ENCODE data around the gene TNFRSF21. TPM values are rescaled to one million over a fixed set of nuclear protein-coding genes. Genes with fewer than 3 reads are reported as not detected.

Gene TNFRSF21
- total and polyA plus RNA-seq, 2 donors from 2014 or later: 40.3 to 45.5 TPM

DNA sequence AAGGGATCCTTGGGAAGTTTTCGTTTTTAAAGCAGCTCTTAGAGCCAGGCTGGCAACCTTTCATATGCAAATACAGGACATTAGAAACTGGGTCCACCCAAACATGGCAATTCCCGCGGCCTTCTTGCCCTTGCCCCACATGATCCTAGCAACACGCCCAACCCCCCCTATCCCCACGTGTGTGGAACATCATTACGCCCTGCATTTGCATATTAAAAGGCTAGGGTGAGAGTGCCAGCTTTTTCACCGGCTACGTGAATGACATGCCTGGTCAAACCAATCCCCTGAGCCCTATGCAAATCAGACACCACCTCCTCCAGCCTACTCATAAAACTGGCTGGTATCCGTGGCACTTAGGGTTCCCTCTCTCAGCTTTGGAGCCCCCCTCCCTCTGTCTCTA is 88.1 kb downstream of the TNFRSF21 start:
- Histone ChIP-seq H3K36me3 (ENCODE audit: control insufficient read depth in 2 of 3, insufficient read depth in 3 of 3, low read length in 3 of 3) (no peaks in the 10 kb centered on the region), H3K4me3 (ENCODE audit: low read length in 3 of 3) (no peak overlapping the region), H3K27me3 (ENCODE audit: control insufficient read depth, insufficient read depth, low read length) (no peaks in the 10 kb centered on the region), H3K9ac (ENCODE audit: low read length in 3 of 3) (no peak overlapping the region), H3K9me3 (ENCODE audit: control insufficient read depth in 2 of 3, insufficient read depth in 1 of 3, low read length in 3 of 3) (no peaks in the 10 kb centered on the region), H3K27ac (ENCODE audit: low read depth in 2 of 2, low read length in 2 of 2) (no peak overlapping the region), H3K4me1 (ENCODE audit: control insufficient read depth in 2 of 3, insufficient read depth in 2 of 3, low read depth in 1 of 3, low read length in 3 of 3) (no peaks in the 10 kb centered on the region)
- TF ChIP-seq, protein P1, sequence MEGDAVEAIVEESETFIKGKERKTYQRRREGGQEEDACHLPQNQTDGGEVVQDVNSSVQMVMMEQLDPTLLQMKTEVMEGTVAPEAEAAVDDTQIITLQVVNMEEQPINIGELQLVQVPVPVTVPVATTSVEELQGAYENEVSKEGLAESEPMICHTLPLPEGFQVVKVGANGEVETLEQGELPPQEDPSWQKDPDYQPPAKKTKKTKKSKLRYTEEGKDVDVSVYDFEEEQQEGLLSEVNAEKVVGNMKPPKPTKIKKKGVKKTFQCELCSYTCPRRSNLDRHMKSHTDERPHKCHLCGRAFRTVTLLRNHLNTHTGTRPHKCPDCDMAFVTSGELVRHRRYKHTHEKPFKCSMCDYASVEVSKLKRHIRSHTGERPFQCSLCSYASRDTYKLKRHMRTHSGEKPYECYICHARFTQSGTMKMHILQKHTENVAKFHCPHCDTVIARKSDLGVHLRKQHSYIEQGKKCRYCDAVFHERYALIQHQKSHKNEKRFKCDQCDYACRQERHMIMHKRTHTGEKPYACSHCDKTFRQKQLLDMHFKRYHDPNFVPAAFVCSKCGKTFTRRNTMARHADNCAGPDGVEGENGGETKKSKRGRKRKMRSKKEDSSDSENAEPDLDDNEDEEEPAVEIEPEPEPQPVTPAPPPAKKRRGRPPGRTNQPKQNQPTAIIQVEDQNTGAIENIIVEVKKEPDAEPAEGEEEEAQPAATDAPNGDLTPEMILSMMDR (IDR thresholded peaks at IDR 0.05; ENCODE audit: borderline replicate concordance, extremely low read depth, insufficient read depth): no peak
- DNase-seq: no peak
- FAIRE-seq: no peak
- intact Hi-C loops (cut with DNase I): no loop called here

DNA sequence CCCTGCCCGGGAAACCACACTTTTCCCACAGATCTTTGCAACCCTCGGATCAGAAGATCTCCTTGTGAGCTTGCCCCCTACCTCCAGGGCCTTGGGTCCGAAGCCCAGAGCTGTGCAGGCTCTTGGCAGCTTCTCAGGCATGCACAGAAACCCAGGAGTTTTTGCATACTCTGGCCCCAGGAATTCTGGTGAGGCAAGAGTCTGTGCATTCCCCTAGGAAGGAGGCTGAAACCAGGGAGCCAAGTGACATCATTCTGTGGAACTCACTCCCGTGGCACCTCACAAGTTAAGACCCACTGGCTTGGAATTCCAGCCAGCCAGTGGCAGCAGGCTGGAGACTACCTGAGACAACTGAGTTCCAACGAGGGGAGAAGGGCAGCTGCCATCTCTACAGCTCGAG is 100.1 kb downstream of the TNFRSF21 start:
- FAIRE-seq (no peak), DNase-seq (peak in 1 of 5 donors; percentile 37)
- Histone ChIP-seq H3K9ac (ENCODE audit: low read length in 3 of 3) (no peak overlapping the region), H3K4me3 (ENCODE audit: low read length in 3 of 3) (no peak overlapping the region), H3K4me1 (ENCODE audit: control insufficient read depth in 2 of 3, insufficient read depth in 2 of 3, low read depth in 1 of 3, low read length in 3 of 3) (peaks cover 2 to 43% (median 17%) of the 10 kb centered on the region in 3 donors), H3K27me3 (ENCODE audit: control insufficient read depth, insufficient read depth, low read length) (no peaks in the 10 kb centered on the region), H3K9me3 (ENCODE audit: control insufficient read depth in 2 of 3, insufficient read depth in 1 of 3, low read length in 3 of 3) (no peaks in the 10 kb centered on the region), H3K36me3 (ENCODE audit: control insufficient read depth in 2 of 3, insufficient read depth in 3 of 3, low read length in 3 of 3) (no peaks in the 10 kb centered on the region), H3K27ac (ENCODE audit: low read depth in 2 of 2, low read length in 2 of 2) (peak overlapping the region in 1 of 2 donors; percentile 7)
- intact Hi-C loops (cut with DNase I): no loop called here
- TF ChIP-seq, protein P1 (IDR thresholded peaks at IDR 0.05; ENCODE audit: borderline replicate concordance, extremely low read depth, insufficient read depth): no peak

DNA sequence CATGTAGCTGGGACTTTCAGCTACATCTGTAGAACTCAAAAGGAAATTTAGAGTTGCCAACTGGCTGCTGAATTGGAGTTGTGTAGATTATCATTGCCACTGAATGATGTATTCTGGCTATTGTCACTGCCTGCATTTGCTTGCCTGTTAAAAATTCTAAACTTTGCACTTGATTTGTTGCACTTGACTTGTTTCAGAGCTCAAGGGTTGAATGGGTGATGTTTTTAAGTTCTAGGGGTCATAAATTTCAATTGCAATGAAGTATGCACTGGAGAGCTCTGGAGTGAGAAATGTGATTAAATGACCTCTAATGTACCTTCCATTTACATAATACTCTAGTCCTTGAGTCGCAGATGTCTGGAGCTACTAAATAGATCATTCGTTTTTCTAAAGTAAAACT is 102.4 kb downstream of the TNFRSF21 start:
- peak overlapping the region; percentile 68 to 82 for H3K27ac ChIP-seq (ENCODE audit: low read depth in 2 of 2, low read length in 2 of 2)
- no peaks in the 10 kb centered on the region for H3K27me3 ChIP-seq (ENCODE audit: control insufficient read depth, insufficient read depth, low read length)
- DNase-seq (peak in 2 of 5 donors; percentile 77 to 79), FAIRE-seq (peak; percentile 93)
- intact Hi-C loops (cut with DNase I): no loop called here
- H3K9ac ChIP-seq (ENCODE audit: low read length in 3 of 3): no peak overlapping the region
- no peak overlapping the region for H3K4me3 ChIP-seq (ENCODE audit: low read length in 3 of 3)
- H3K4me1 ChIP-seq (ENCODE audit: control insufficient read depth in 2 of 3, insufficient read depth in 2 of 3, low read depth in 1 of 3, low read length in 3 of 3): peaks cover 2 to 58% (median 30%) of the 10 kb centered on the region in 3 donors
- no peaks in the 10 kb centered on the region for H3K9me3 ChIP-seq (ENCODE audit: control insufficient read depth in 2 of 3, insufficient read depth in 1 of 3, low read length in 3 of 3)
- TF ChIP-seq, protein P1 (IDR thresholded peaks at IDR 0.05; ENCODE audit: borderline replicate concordance, extremely low read depth, insufficient read depth): no peak
- H3K36me3 ChIP-seq (ENCODE audit: control insufficient read depth in 2 of 3, insufficient read depth in 3 of 3, low read length in 3 of 3): no peaks in the 10 kb centered on the region

DNA sequence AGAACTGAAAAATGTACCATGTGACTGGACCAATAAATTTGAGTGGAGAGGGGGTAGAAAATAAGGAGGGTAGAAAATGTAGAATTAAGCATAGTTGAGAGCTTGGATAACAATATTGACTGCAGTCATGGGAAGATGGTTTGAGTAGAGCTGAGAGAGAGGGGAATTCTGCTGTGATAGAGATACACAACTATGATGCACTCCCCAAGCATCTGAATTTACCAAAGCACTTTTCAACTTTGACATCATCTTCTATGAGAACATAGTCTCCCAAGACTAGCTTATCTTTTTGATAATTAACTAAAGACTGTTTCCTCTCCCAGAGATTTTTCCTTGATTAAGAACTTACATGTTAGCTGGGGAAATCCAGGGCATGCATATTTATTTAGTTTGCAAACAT is 103.1 kb downstream of the TNFRSF21 start:
- FAIRE-seq (no peak), DNase-seq (no peak)
- Histone ChIP-seq H3K27ac (ENCODE audit: low read depth in 2 of 2, low read length in 2 of 2) (peak overlapping the region; percentile 39 to 77), H3K27me3 (ENCODE audit: control insufficient read depth, insufficient read depth, low read length) (no peaks in the 10 kb centered on the region), H3K9me3 (ENCODE audit: control insufficient read depth in 2 of 3, insufficient read depth in 1 of 3, low read length in 3 of 3) (no peaks in the 10 kb centered on the region), H3K36me3 (ENCODE audit: control insufficient read depth in 2 of 3, insufficient read depth in 3 of 3, low read length in 3 of 3) (no peaks in the 10 kb centered on the region), H3K4me1 (ENCODE audit: control insufficient read depth in 2 of 3, insufficient read depth in 2 of 3, low read depth in 1 of 3, low read length in 3 of 3) (peaks cover 2 to 64% (median 30%) of the 10 kb centered on the region in 3 donors), H3K9ac (ENCODE audit: low read length in 3 of 3) (no peak overlapping the region), H3K4me3 (ENCODE audit: low read length in 3 of 3) (no peak overlapping the region)
- TF ChIP-seq, protein P1 (IDR thresholded peaks at IDR 0.05; ENCODE audit: borderline replicate concordance, extremely low read depth, insufficient read depth): no peak
- intact Hi-C loops (cut with DNase I): no loop called here

Measured in kidney (tissue), 14 donors.